HG03558 (cell line): ENCODE data around the gene CACNA2D1.

ENCODE experiments used
- ATAC-seq: cut with Tn5 transposase; IDR thresholded peaks from one replicate; pipeline ENCODE4 v1.9.1; 2021; ENCODE audit warnings: moderate number of reproducible peaks; ENCODE audit not compliant: unreplicated experiment; ENCODE audit errors: extremely low read depth

The CACNA2D1 gene

GRCh38 chr7:82188636-82189035 lies 254.9 kb downstream of the CACNA2D1 start:
- no peak for ATAC-seq

GRCh38 chr7:82185443-82185842 lies 258.1 kb downstream of the CACNA2D1 start:
- no peak for ATAC-seq

GRCh38 chr7:82183634-82184033 lies 259.9 kb downstream of the CACNA2D1 start:
- ATAC-seq, result no peak

- ATAC-seq, result no peak
Measured at GRCh38 chr7:82179311-82179710, 264.3 kb downstream of the CACNA2D1 start.

GRCh38 chr7:82175319-82175718 lies 268.3 kb downstream of the CACNA2D1 start:
- ATAC-seq, result no peak

GRCh38 chr7:82173400-82174021 lies 270.1 kb downstream of the CACNA2D1 start:
- ATAC-seq, result no peak

- no peak for ATAC-seq
Measured at GRCh38 chr7:82172881-82173280, 270.7 kb downstream of the CACNA2D1 start.

GRCh38 chr7:82172017-82172416 lies 271.6 kb downstream of the CACNA2D1 start:
- ATAC-seq, result no peak

- ATAC-seq, result no peak
Measured at GRCh38 chr7:82167558-82168314, 275.8 kb downstream of the CACNA2D1 start.

GRCh38 chr7:82166260-82167015 lies 277.1 kb downstream of the CACNA2D1 start:
- no peak for ATAC-seq

GRCh38 chr7:82164813-82165212 lies 278.8 kb downstream of the CACNA2D1 start:
- no peak for ATAC-seq

- no peak for ATAC-seq
Measured at GRCh38 chr7:82164410-82164809, 279.2 kb downstream of the CACNA2D1 start.

GRCh38 chr7:82163586-82163985 lies 280.0 kb downstream of the CACNA2D1 start:
- ATAC-seq, result no peak

GRCh38 chr7:82162289-82162688 lies 281.3 kb downstream of the CACNA2D1 start:
- no peak for ATAC-seq

GRCh38 chr7:82158327-82158726 lies 285.2 kb downstream of the CACNA2D1 start:
- no peak for ATAC-seq

- ATAC-seq, result no peak
Measured at GRCh38 chr7:82156893-82157292, 286.7 kb downstream of the CACNA2D1 start.

- no peak for ATAC-seq
Measured at GRCh38 chr7:82156168-82156567, 287.4 kb downstream of the CACNA2D1 start.

- ATAC-seq, result no peak
Measured at GRCh38 chr7:82154728-82155127, 288.8 kb downstream of the CACNA2D1 start.

GRCh38 chr7:82153776-82154175 lies 289.8 kb downstream of the CACNA2D1 start:
- no peak for ATAC-seq

- no peak for ATAC-seq
Measured at GRCh38 chr7:82152858-82153257, 290.7 kb downstream of the CACNA2D1 start.

GRCh38 chr7:82146491-82146890 lies 297.1 kb downstream of the CACNA2D1 start:
- ATAC-seq, result no peak
